Measurements from ENCODE around the gene RTL10. TPM values are rescaled to one million over a fixed set of nuclear protein-coding genes. Genes with fewer than 3 reads are reported as not detected.
A peak's percentile ranks its signal among the peaks of the same experiment; 100 is the strongest.

RTL10 gene
- 32.2 to 35.1 TPM (median 34.3 TPM) in 3 replicates for total RNA-seq

- no peak for TF ChIP-seq CTCF (IDR thresholded peaks at IDR 0.05; ENCODE audit: unreplicated experiment)
- peak; percentile 94 to 98 for DNase-seq (ENCODE audit: low spot score in 2 of 2, unreplicated experiment in 2 of 2)
- Mint-ChIP-seq H3K27ac (peak within 1 kb of the TSS; percentile 94), H3K27me3 (ENCODE audit: low read depth) (no peaks in the 10 kb centered on the region), H3K9me3 (peaks cover 5% of the 10 kb centered on the region), H3K36me3 (peaks cover 7% of the 10 kb centered on the region), H3K4me3 (peak within 1 kb of the TSS; percentile 88), H3K4me1 (peaks cover 44% of the 10 kb centered on the region)
These were observed at the start of gene RTL10, which contains the start of gene GNB1L for GRCh38 chr22:19854778-19855503. RTL10 (minus strand) TSS chr22:19854874; CDS start chr22:19852261, 2,613 bp downstream. GNB1L (minus strand) TSS chr22:19854874; CDS start chr22:19821355, 33,519 bp downstream.

- Mint-ChIP-seq H3K27me3 (ENCODE audit: low read depth) (peaks cover 2% of the 10 kb centered on the region), H3K36me3 (peaks cover 9% of the 10 kb centered on the region), H3K9me3 (no peaks in the 10 kb centered on the region), H3K4me3 (no peak overlapping the region), H3K27ac (no peak overlapping the region), H3K4me1 (peaks cover 9% of the 10 kb centered on the region)
- no peak for DNase-seq (ENCODE audit: low spot score in 2 of 2, unreplicated experiment in 2 of 2)
- TF ChIP-seq CTCF (IDR thresholded peaks at IDR 0.05; ENCODE audit: unreplicated experiment), result no peak
These were observed 49.6 kb upstream of the RTL10 start for GRCh38 chr22:19904174-19904856.

- H3K27ac Mint-ChIP-seq, result no peak overlapping the region
- H3K27me3 Mint-ChIP-seq (ENCODE audit: low read depth), result peaks cover 2% of the 10 kb centered on the region
- no peak for TF ChIP-seq CTCF (IDR thresholded peaks at IDR 0.05; ENCODE audit: unreplicated experiment)
- no peak for DNase-seq (ENCODE audit: low spot score in 2 of 2, unreplicated experiment in 2 of 2)
- H3K4me1 Mint-ChIP-seq, result peaks cover 9% of the 10 kb centered on the region
- H3K9me3 Mint-ChIP-seq, result no peaks in the 10 kb centered on the region
- H3K4me3 Mint-ChIP-seq, result no peak overlapping the region
- H3K36me3 Mint-ChIP-seq, result peaks cover 8% of the 10 kb centered on the region
These were observed 48.8 kb upstream of the RTL10 start for GRCh38 chr22:19903513-19903912.

- H3K4me3 Mint-ChIP-seq, result no peak overlapping the region
- DNase-seq (ENCODE audit: low spot score in 2 of 2, unreplicated experiment in 2 of 2), result no peak
These were observed 48.4 kb upstream of the RTL10 start for GRCh38 chr22:19903031-19903430.

GRCh38 chr22:19902245-19902715 lies 47.6 kb upstream of the RTL10 start:
- no peak overlapping the region for H3K4me3 Mint-ChIP-seq
- DNase-seq (ENCODE audit: low spot score in 2 of 2, unreplicated experiment in 2 of 2), result no peak
- H3K27ac Mint-ChIP-seq, result no peak overlapping the region
- peaks cover 9% of the 10 kb centered on the region for H3K4me1 Mint-ChIP-seq
- H3K9me3 Mint-ChIP-seq, result no peaks in the 10 kb centered on the region
- no peak for TF ChIP-seq CTCF (IDR thresholded peaks at IDR 0.05; ENCODE audit: unreplicated experiment)
- H3K27me3 Mint-ChIP-seq (ENCODE audit: low read depth), result peaks cover 2% of the 10 kb centered on the region
- H3K36me3 Mint-ChIP-seq, result peaks cover 8% of the 10 kb centered on the region

More at GRCh38 chr22:19903031-19903430, 48.4 kb upstream of the RTL10 start:
- Mint-ChIP-seq H3K27ac (no peak overlapping the region), H3K27me3 (ENCODE audit: low read depth) (peaks cover 2% of the 10 kb centered on the region), H3K36me3 (peaks cover 6% of the 10 kb centered on the region), H3K9me3 (no peaks in the 10 kb centered on the region), H3K4me1 (peaks cover 9% of the 10 kb centered on the region)
- no peak for TF ChIP-seq CTCF (IDR thresholded peaks at IDR 0.05; ENCODE audit: unreplicated experiment)
